Measurements from ENCODE around the gene ZNF101. TPM values are rescaled to one million over a fixed set of nuclear protein-coding genes. Genes with fewer than 3 reads are reported as not detected.
"Not testable (repeated sequence)": the region's sequence is repeated elsewhere in the genome, so short reads cannot be mapped to it uniquely, and the experiment has no call there.

Gene ZNF101
- total RNA-seq, 1 donor from 2014 or later: 13.5 TPM

GRCh38 chr19:19659646-19660245 is 8.9 kb upstream of the ZNF101 start:
- FAIRE-seq: no peak
- no peak for DNase-seq (ENCODE audit: low spot score in 2 of 2)

- FAIRE-seq (no peak), DNase-seq (ENCODE audit: low spot score in 2 of 2) (no peak)
These were observed 7.4 kb upstream of the ZNF101 start for GRCh38 chr19:19661141-19661674.

- DNase-seq (ENCODE audit: low spot score in 2 of 2) (no peak), FAIRE-seq (no peak)
These were observed 6.9 kb upstream of the ZNF101 start for GRCh38 chr19:19661675-19662251.

- FAIRE-seq (no peak), DNase-seq (ENCODE audit: low spot score in 2 of 2) (no peak)
These were observed 6.3 kb upstream of the ZNF101 start for GRCh38 chr19:19662344-19662743.

GRCh38 chr19:19662871-19663255 is 5.8 kb upstream of the ZNF101 start:
- peak in 1 of 2 donors; percentile 11 for DNase-seq (ENCODE audit: low spot score in 2 of 2)
- FAIRE-seq: no peak

GRCh38 chr19:19663256-19664120 is 5.2 kb upstream of the ZNF101 start, which contains the start of gene ATP13A1:
Gene ATP13A1, minus strand, starts transcription at chr19:19663676. Its CDS starts 10 bp downstream, at chr19:19663666.
- DNase-seq (ENCODE audit: low spot score in 2 of 2): peak; percentile 88 to 93
- FAIRE-seq: no peak

GRCh38 chr19:19665420-19665948 is 3.2 kb upstream of the ZNF101 start:
- DNase-seq (ENCODE audit: low spot score in 2 of 2); FAIRE-seq: not testable (repeated sequence)

GRCh38 chr19:19670070-19670551 is 1.5 kb downstream of the ZNF101 start:
- DNase-seq (ENCODE audit: low spot score in 2 of 2): no peak
- FAIRE-seq: no peak

- no peak for FAIRE-seq
These were observed 4.2 kb downstream of the ZNF101 start for GRCh38 chr19:19672816-19673215.

GRCh38 chr19:19674315-19674714 is 5.7 kb downstream of the ZNF101 start:
- DNase-seq (ENCODE audit: low spot score in 2 of 2): no peak
- FAIRE-seq: no peak

More at GRCh38 chr19:19672816-19673215, 4.2 kb downstream of the ZNF101 start:
- no peak for DNase-seq (ENCODE audit: low spot score in 2 of 2)

- FAIRE-seq (no peak), DNase-seq (ENCODE audit: low spot score in 2 of 2) (no peak)
These were observed 8.9 kb downstream of the ZNF101 start for GRCh38 chr19:19677579-19677978.

GRCh38 chr19:19679176-19680073 is 10.8 kb downstream of the ZNF101 start:
- no peak for FAIRE-seq
- no peak for DNase-seq (ENCODE audit: low spot score in 2 of 2)

- DNase-seq (ENCODE audit: low spot score in 2 of 2); FAIRE-seq: not testable (repeated sequence)
These were observed 17.5 kb downstream of the ZNF101 start for GRCh38 chr19:19686119-19686518.

GRCh38 chr19:19686580-19686979 is 17.9 kb downstream of the ZNF101 start:
- FAIRE-seq: no peak
- no peak for DNase-seq (ENCODE audit: low spot score in 2 of 2)

- DNase-seq (ENCODE audit: low spot score in 2 of 2): no peak
- FAIRE-seq: no peak
These were observed 18.5 kb downstream of the ZNF101 start for GRCh38 chr19:19687090-19687489.

GRCh38 chr19:19689023-19689422 is 20.4 kb downstream of the ZNF101 start:
- not testable (repeated sequence) for DNase-seq (ENCODE audit: low spot score in 2 of 2); FAIRE-seq

GRCh38 chr19:19691683-19692082 is 23.0 kb downstream of the ZNF101 start:
- DNase-seq (ENCODE audit: low spot score in 2 of 2) (no peak), FAIRE-seq (no peak)

GRCh38 chr19:19696386-19696785 is 27.7 kb downstream of the ZNF101 start:
- DNase-seq (ENCODE audit: low spot score in 2 of 2): no peak
- FAIRE-seq: no peak

- no peak for FAIRE-seq
- no peak for DNase-seq (ENCODE audit: low spot score in 2 of 2)
These were observed 28.9 kb downstream of the ZNF101 start for GRCh38 chr19:19697589-19697988.

- FAIRE-seq; DNase-seq (ENCODE audit: low spot score in 2 of 2): not testable (repeated sequence)
These were observed 31.9 kb downstream of the ZNF101 start for GRCh38 chr19:19700493-19700892.

Measured in frontal cortex (tissue), 4 donors.